Measurements from ENCODE around the gene METRN. TPM values are rescaled to one million over a fixed set of nuclear protein-coding genes. Genes with fewer than 3 reads are reported as not detected.
A peak's percentile ranks its signal among the peaks of the same experiment; 100 is the strongest.

The METRN gene
- total RNA-seq, 1 donor from 2014 or later, result 32.2 TPM

DNA sequence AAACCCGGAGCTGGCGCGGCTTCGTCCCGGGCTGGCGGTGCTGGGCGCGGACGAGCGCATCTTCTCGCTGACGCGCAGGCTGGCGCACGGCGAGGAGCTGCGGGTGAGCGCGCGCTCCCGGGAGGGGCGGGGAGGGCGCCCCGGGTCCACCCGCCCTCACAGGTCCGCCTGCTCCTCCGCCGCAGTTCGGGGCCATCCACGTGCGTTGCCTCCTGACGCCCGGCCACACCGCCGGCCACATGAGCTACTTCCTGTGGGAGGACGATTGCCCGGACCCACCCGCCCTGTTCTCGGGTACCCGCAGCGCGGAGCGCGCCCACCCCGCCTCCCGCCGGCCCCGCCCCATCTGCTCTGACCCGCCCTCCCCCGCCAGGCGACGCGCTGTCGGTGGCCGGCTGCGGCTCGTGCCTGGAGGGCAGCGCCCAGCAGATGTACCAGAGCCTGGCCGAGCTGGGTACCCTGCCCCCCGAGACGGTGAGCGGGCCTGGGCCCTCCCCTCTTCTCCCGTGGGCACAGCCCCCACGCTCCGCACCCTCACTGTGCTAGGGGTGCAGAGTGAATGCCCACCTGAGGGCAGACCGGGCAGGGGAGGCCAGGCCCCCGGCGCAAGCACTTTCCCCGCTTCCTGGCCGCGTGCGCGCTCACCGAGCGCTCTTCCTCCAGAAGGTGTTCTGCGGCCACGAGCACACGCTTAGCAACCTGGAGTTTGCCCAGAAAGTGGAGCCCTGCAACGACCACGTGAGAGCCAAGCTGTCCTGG is 13.4 kb downstream of the METRN start:
- H3K36me3 ChIP-seq, result peaks cover 0 to 5% of the 10 kb centered on the region in 2 donors
- no peaks in the 10 kb centered on the region for H3K27me3 ChIP-seq
- no peak for DNase-seq (ENCODE audit: extremely low spot score in 2 of 2)
- H3K4me1 ChIP-seq, result peaks cover 31% of the 10 kb centered on the region
- TF ChIP-seq, protein P1, sequence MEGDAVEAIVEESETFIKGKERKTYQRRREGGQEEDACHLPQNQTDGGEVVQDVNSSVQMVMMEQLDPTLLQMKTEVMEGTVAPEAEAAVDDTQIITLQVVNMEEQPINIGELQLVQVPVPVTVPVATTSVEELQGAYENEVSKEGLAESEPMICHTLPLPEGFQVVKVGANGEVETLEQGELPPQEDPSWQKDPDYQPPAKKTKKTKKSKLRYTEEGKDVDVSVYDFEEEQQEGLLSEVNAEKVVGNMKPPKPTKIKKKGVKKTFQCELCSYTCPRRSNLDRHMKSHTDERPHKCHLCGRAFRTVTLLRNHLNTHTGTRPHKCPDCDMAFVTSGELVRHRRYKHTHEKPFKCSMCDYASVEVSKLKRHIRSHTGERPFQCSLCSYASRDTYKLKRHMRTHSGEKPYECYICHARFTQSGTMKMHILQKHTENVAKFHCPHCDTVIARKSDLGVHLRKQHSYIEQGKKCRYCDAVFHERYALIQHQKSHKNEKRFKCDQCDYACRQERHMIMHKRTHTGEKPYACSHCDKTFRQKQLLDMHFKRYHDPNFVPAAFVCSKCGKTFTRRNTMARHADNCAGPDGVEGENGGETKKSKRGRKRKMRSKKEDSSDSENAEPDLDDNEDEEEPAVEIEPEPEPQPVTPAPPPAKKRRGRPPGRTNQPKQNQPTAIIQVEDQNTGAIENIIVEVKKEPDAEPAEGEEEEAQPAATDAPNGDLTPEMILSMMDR (IDR thresholded peaks at IDR 0.05), result no peak
- TF ChIP-seq POLR2A (IDR thresholded peaks at IDR 0.05) (no peak), POLR2AphosphoS5 (IDR thresholded peaks at IDR 0.05; ENCODE audit: insufficient read depth in 1 of 2, low read depth in 1 of 2) (no peak)
- peak overlapping the region; percentile 48 to 54 for H3K4me3 ChIP-seq
- H3K9me3 ChIP-seq, result no peaks in the 10 kb centered on the region
- intact Hi-C loops (cut with DNase I), result no loop called here
- no peak overlapping the region for H3K27ac ChIP-seq

- TF ChIP-seq POLR2A (IDR thresholded peaks at IDR 0.05) (no peak), POLR2AphosphoS5 (IDR thresholded peaks at IDR 0.05; ENCODE audit: insufficient read depth in 1 of 2, low read depth in 1 of 2) (no peak)
- TF ChIP-seq, protein P1 (IDR thresholded peaks at IDR 0.05), result no peak
- H3K4me3 ChIP-seq, result peak overlapping the region in 1 of 2 donors; percentile 54
- intact Hi-C loops (cut with DNase I), result no loop called here
- peaks cover 31% of the 10 kb centered on the region for H3K4me1 ChIP-seq
- no peak overlapping the region for H3K27ac ChIP-seq
- DNase-seq (ENCODE audit: extremely low spot score in 2 of 2), result no peak
- no peaks in the 10 kb centered on the region for H3K9me3 ChIP-seq
- H3K36me3 ChIP-seq, result peaks cover 0 to 13% of the 10 kb centered on the region in 2 donors
- H3K27me3 ChIP-seq, result no peaks in the 10 kb centered on the region
Observed at GRCh38 chr16:728890-729744, 14.2 kb downstream of the METRN start.

DNA sequence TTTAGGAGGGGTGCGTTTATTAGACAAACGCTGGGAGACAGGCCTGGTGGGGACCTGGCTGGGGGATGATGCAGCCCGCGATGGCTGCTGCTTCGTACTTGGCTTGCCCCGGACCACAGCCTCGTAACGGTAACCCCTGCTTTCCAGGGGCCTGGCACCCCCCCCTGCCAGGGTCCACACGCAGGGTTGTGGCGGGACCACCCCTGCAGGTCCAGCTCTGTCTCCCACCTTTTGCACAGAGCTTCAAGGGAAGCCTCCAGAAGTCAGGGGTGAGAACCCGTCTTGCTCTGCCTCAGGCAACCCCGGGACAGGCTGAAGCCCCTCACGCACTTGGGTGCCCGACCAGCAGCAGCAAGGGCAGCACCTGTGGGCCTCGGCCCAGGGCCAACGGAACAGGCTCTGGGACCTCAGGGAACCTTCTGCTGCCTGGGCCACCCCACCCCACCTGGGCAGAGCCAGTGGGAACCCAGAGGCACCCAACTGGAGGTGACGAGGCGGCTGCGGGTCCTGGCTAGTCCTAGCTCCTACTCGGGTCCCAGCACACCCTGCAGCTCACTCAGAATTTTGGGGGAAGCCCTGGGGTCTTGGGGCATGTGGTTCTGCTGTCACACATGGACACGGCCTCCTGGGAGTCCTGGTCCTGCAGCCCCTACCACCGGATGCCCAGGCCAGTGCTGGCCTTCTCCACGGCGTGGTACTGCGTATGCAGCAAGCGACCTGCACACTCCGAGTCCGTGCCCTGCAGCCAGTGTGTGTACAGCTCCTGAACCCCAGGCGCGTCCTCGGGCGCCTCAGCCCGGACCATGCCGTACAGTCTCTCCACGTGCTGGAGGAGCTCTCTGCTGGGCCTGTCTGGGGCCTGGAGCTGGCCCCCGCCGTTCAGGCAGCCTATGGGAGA is 15.1 kb downstream of the METRN start:
- Histone ChIP-seq H3K4me3 (no peak overlapping the region), H3K27ac (no peak overlapping the region), H3K9me3 (no peaks in the 10 kb centered on the region), H3K27me3 (no peaks in the 10 kb centered on the region), H3K4me1 (peaks cover 31% of the 10 kb centered on the region), H3K36me3 (peaks cover 0 to 20% of the 10 kb centered on the region in 2 donors)
- intact Hi-C loops (cut with DNase I), result no loop called here
- TF ChIP-seq POLR2A (IDR thresholded peaks at IDR 0.05), result no peak
- TF ChIP-seq POLR2AphosphoS5 (IDR thresholded peaks at IDR 0.05; ENCODE audit: insufficient read depth in 1 of 2, low read depth in 1 of 2), result no peak
- TF ChIP-seq, protein P1 (IDR thresholded peaks at IDR 0.05), result no peak
- DNase-seq (ENCODE audit: extremely low spot score in 2 of 2), result no peak

DNA sequence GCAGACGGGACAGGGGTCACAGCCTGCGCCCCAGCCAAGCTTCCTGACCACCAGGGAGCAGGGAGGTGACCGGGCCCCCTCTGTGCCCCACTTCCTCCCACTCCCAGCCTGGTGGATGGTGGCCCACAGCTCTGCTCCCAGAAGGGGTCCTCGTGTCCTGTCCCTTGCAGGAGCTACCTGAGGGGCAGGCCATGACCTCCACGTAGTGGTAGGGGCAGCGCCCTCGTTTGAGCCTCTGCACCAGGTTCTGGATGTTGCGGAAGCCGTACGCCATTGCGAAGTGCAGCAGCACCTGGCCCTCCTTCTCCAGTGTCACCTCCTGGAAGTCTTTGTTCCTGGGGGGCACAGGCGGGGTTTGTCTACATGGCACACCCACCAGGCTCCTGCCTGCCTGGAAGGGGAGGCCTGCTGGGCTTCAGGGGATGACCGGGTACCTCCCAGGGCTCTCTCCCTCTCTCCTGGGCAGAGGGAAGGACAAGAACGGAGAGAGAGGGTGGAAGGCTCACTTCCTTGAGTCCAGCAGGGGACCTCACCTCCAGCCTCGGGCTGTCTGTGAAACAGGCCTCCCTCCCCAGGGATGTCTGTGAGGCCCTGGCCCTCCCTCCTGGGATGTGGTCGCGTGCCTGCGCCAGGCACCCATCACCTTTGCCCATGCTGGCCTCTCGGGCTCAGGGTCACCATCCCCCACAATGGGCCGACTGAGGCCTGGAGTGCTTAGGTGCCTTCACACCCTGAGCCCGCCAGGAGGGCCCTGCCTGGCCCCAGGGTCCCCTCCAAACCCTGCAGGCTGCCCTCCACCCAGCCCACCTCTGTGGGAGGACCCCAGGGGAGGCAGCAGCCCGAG is 16.0 kb downstream of the METRN start:
- no peak for TF ChIP-seq POLR2AphosphoS5 (IDR thresholded peaks at IDR 0.05; ENCODE audit: insufficient read depth in 1 of 2, low read depth in 1 of 2)
- TF ChIP-seq POLR2A (IDR thresholded peaks at IDR 0.05), result no peak
- TF ChIP-seq, protein P1 (IDR thresholded peaks at IDR 0.05), result no peak

More for the DNA sequence above, 16.0 kb downstream of the METRN start:
- Histone ChIP-seq H3K36me3 (peaks cover 0 to 29% of the 10 kb centered on the region in 2 donors), H3K27ac (no peak overlapping the region), H3K4me1 (peaks cover 31% of the 10 kb centered on the region), H3K9me3 (no peaks in the 10 kb centered on the region), H3K27me3 (no peaks in the 10 kb centered on the region), H3K4me3 (no peak overlapping the region)
- DNase-seq (ENCODE audit: extremely low spot score in 2 of 2), result no peak
- intact Hi-C loops (cut with DNase I), result no loop called here

Data from vagina (tissue), 2 donors.